NCI-H82 treated with DMSO at 0.1 percent for 48 hours (cell line): ENCODE data around the gene GRIA2.

Source experiments
- DNase-seq: peaks from one replicate; lab custom pipeline; 2025; ENCODE audit not compliant: unreplicated experiment; lab: John Stamatoyannopoulos, UW

Gene GRIA2

GRCh38 chr4:157372154-157372553 lies 151.6 kb downstream of the GRIA2 start:
- no peak for DNase-seq

- DNase-seq: no peak
These were observed 152.0 kb downstream of the GRIA2 start for GRCh38 chr4:157372567-157372966.

DNA sequence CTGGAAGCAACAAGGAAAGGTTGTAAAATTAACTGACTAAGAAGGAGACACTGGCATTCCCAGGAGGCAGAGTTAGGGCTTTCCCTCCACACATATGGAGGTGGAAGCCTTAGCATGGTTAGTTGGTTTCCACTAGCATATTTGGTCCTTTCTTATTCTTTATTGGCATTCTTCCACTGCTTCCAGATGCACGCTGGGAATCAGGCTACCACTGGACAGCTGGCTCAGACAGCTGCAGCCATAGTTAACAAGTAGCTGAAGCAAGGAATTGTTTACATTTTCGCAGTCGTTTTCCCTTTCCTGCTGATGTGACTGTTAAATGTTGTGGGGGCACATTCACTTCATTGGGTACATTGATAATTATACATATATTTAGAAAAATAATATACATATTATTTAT lies 169.2 kb downstream of the GRIA2 start:
- no peak for DNase-seq

GRCh38 chr4:157405070-157405469 lies 184.5 kb downstream of the GRIA2 start:
- no peak for DNase-seq
